GM20431 (cell line): Measurements from ENCODE around the gene ATP8B2.

Source experiments
- in situ Hi-C: fragments of 300-500 bp; cut with MseI, MboI; formaldehyde crosslinking; loops from one replicate; pipeline ENCODE4 v1.15.0; 2020; ENCODE audit warnings: low sequenced_read_pairs; ENCODE audit not compliant: unreplicated experiment

The ATP8B2 gene

DNA sequence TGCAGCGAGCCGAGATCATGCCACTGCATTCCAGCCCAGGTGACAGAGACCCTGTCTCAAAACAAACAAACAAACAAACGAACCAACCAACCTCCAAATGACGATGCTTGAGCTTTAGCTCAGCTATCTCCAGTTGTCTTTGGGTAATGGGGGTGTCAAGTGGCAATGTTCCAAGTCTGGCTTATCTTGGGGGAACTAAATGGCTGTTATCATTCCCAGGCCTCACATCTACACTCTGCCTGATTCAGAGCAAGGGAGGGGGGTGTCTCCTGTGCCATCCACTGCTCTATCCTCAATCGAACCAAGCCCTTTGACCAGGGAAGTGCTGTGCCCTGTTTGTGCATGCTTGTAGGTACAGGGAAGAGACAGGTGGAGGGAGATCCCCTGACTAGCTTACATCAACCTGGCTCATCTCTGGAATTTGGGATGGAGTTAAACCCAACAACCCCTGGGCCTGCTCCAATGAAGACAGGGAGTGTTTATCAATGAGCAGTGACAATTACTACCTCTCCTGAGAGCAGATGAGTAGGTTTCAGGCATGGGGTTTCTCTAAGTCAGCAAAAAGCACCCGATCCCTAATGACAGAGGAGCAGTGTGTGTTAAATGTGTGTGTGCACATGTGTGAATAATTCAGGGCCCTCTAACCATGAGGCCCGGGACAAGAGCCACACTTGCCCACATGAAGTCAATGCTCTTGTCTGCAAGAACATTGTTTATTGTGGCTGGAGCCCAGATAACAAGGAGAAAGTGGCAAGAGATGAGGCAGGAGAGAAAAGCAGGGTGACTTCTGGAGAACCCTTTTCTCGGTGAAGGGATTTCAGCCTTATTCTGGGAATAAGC is 59.5 kb downstream of the ATP8B2 start:
- in situ Hi-C loops = no loop called here

DNA sequence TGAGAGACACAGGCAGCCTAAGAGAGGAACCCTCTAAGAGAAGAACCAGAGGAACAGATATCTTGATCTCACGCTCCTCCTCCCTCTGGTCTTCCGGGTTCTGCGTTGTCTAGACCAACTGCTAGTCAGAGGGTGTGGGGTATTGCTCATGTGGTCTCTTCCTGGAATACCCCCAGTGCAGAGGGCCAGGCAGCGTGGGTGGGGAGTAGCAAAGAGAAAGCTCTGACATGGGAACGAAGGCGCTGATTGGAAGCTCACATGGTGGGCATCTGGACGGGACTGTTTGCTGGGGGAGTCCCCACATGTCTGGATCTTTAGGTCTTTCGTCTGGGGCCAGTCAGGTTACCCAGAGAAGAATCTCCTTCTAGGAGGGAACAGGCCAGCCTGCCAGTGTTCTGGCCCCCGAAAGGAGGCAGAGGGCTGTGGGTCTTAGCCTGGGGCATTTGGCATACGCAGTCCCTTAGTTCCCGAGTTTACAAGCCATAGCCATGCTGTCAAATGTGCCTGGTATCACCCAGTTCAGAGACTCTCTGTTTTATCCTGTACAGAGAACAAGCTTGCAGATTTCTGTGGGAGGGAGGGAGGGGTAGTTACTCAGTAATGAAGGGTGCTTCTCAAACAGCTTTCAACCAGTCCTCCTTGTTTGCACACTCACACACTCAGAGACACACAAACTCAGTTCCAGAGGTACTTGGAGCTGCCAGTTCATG is 61.5 kb downstream of the ATP8B2 start:
- in situ Hi-C loops = no loop called here

- in situ Hi-C loops = no loop called here
Measured at GRCh38 chr1:154391086-154391770, 65.9 kb downstream of the ATP8B2 start.

DNA sequence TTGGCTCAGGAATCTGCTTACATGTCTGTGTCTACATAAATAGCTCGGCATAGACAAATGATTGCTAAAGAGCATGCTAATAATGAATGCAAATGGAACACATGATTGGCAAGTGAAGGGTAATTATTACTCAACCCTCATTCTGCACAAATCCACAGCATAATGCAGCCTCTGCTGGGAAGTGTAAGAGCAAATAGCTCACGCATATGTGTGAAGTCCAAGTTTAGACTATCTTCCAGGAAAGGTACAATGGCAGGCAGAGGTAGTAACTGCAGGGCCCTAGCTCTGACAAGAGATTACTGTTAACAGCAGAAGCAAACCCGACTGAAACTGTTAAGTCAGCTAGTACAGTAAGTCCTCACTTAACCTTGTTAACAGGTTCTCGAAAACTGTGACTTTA is 72.8 kb downstream of the ATP8B2 start:
- in situ Hi-C loops = no loop called here

GRCh38 chr1:154398678-154399077 is 73.4 kb downstream of the ATP8B2 start:
- in situ Hi-C loops = no loop called here

DNA sequence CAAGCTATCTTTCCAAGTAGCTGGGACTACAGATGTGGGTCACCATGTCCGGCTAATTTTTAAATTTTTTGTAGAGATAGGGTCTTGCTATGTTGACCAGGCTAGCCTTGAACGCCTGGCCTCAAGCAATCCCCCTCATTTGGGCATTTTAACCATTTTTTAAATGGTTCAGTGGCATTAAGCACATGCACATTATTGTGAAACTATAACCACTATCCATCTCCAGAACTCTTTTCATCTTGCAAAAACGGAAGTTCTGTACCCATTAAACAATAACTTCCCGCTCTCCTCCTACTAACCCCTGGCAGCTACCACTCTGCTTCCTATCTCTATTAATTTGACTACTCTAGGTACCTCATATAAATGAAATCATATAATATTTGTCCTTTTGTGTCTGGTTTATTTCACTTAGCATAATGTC is 75.1 kb downstream of the ATP8B2 start:
- in situ Hi-C loops = no loop called here
